PC-9 (cell line): ENCODE results near the gene RTP3. TPM values are rescaled to one million over a fixed set of nuclear protein-coding genes. Genes with fewer than 3 reads are reported as not detected.

Experiments used
- BruUV-seq: library from RNA; stranded (reverse); fragments of 400-500 nt; replicated peaks from 2 replicates; lab custom pipeline; 2021; lab: Mats Ljungman, UMichigan
- CTCF ChIA-PET: fragments of 300-600 bp; sonication (Branson Sonifier 250); formaldehyde crosslinking; loops from one replicate; lab custom pipeline; 2022; ENCODE audit warnings: antibody characterized with exemption; lab: Charles Lee
- POLR2A ChIA-PET: fragments of 300-600 bp; sonication (Branson Sonifier 250); formaldehyde crosslinking; loops from one replicate; lab custom pipeline; 2022; ENCODE audit warnings: antibody characterized with exemption; ENCODE audit not compliant: unreplicated experiment; lab: Charles Lee
- DNase-seq, 2 experiments: peaks; one replicate each; pipeline versions ENCODE4 v3.0.0 to v3.0.0-alpha.2; 2015 to 2022; ENCODE audit warnings: mixed read lengths in 1 of 2
- H2AFZ ChIP-seq: fragments of 200-600 bp; sonication (generic); 2 replicates; pipeline ENCODE4 v1.8.1; 2017; ENCODE audit warnings: antibody characterized with exemption
- H3F3A ChIP-seq: fragments of 200-600 bp; sonication (generic); 2 replicates; pipeline ENCODE4 v1.8.1; 2017; ENCODE audit warnings: antibody characterized with exemption, mild to moderate bottlenecking, low read depth; ENCODE audit not compliant: insufficient read depth
- H3K27ac ChIP-seq: fragments of 200-600 bp; sonication (generic); 2 replicates; pipeline ENCODE4 v1.6.1; 2016; ENCODE audit warnings: mixed run types
- H3K27me3 ChIP-seq: fragments of 200-600 bp; sonication (generic); 2 replicates; pipeline ENCODE4 v1.6.1; 2016; ENCODE audit warnings: low read depth, mixed run types; ENCODE audit not compliant: insufficient read depth
- H3K36me3 ChIP-seq: fragments of 200-600 bp; sonication (generic); 2 replicates; pipeline ENCODE4 v1.6.1; 2016; ENCODE audit warnings: low read depth, mixed run types
- H3K4me1 ChIP-seq: fragments of 200-600 bp; sonication (generic); replicated peaks from 2 replicates; pipeline ENCODE4 v1.6.1; 2016; ENCODE audit warnings: mixed run types; ENCODE audit not compliant: insufficient read depth
- H3K4me2 ChIP-seq: fragments of 200-600 bp; sonication (generic); 2 replicates; pipeline ENCODE4 v1.6.1; 2017; ENCODE audit warnings: mixed run types
- H3K4me3 ChIP-seq: fragments of 200-600 bp; sonication (generic); 2 replicates; pipeline ENCODE4 v1.6.1; 2016; ENCODE audit warnings: mixed run types
- H3K79me2 ChIP-seq: fragments of 200-600 bp; sonication (generic); 2 replicates; pipeline ENCODE4 v1.6.1; 2017; ENCODE audit warnings: low read depth, mixed run types
- H3K9me2 ChIP-seq: fragments of 200-600 bp; sonication (generic); 2 replicates; pipeline ENCODE4 v1.8.1; 2017; ENCODE audit warnings: mild to moderate bottlenecking; ENCODE audit not compliant: insufficient read depth
- H3K9me3 ChIP-seq: fragments of 200-600 bp; sonication (generic); 2 replicates; pipeline ENCODE4 v1.8.1; 2016; ENCODE audit warnings: low read depth; ENCODE audit not compliant: insufficient read depth
- H4K20me1 ChIP-seq: fragments of 200-600 bp; sonication (generic); 2 replicates; pipeline ENCODE4 v1.8.1; 2017; ENCODE audit not compliant: insufficient read depth
- CTCF ChIP-seq: fragments of 200-600 bp; sonication (generic); conservative IDR thresholded peaks from 2 replicates; pipeline ENCODE4 v1.6.1; 2017; ENCODE audit warnings: mixed run types, antibody characterized with exemption, mild to moderate bottlenecking, moderate library complexity
- EZH2 ChIP-seq: fragments of 200-600 bp; sonication (generic); IDR thresholded peaks from 2 replicates; pipeline ENCODE4 v1.8.0; 2017; ENCODE audit warnings: antibody characterized with exemption, low read depth
- intact Hi-C: fragments of 100-400 bp; cut with micrococcal nuclease; formaldehyde crosslinking; loops from one replicate; pipeline ENCODE4 v1.10.0; 2022; ENCODE audit not compliant: unreplicated experiment
- total RNA-seq: library from RNA; stranded (reverse); gene quantifications from 2 replicates; pipeline ENCODE4 v1.2.3, GENCODE V29; 2021

RTP3 gene
- total RNA-seq, 1 experiment from 2014 or later: not detected

DNA sequence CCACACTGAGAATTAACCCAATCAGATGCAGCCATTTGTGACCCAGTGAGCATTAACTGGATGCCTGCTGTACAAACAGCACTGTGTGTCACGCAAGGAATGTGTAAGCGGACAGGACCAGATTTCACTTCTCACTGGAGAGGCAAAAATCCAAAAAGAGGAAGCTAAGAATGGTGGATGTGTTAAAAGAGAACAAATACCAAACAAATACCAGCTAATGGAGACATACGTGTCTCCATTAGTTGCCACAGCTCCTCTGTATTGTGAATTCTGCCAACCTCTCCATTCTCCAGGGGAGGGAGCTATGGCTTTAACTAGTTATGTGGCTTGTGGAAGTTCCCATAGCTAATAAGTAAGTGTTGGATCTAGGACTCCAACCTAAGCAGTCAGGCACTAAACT, 35.7 kb upstream of the RTP3 start:
- Histone ChIP-seq H3K79me2 (no peaks in the 10 kb centered on the region), H3K9me3 (no peaks in the 10 kb centered on the region), H3K36me3 (no peaks in the 10 kb centered on the region), H3K4me3 (no peak overlapping the region), H2AFZ (no peak overlapping the region), H3K27ac (no peak overlapping the region), H3F3A (no peaks in the 10 kb centered on the region), H4K20me1 (no peaks in the 10 kb centered on the region), H3K4me1 (no peaks in the 10 kb centered on the region), H3K27me3 (no peaks in the 10 kb centered on the region), H3K9me2 (no peaks in the 10 kb centered on the region), H3K4me2 (no peak overlapping the region)
- DNase-seq: no peak
- ChIA-PET CTCF (interaction anchor here (1.1 to 1.7 kb wide), 2 partner anchors 12 to 447 kb away, joined by 3 to 5 read pairs; no protein-coding TSS in a partner anchor), POLR2A (interaction anchor here (0.6 to 0.7 kb wide), 2 partner anchors 12 to 15 kb away, joined by 4 to 5 read pairs; no protein-coding TSS in a partner anchor)
- no TSS peak for BruUV-seq
- TF ChIP-seq EZH2: no peak
- TF ChIP-seq CTCF: no peak
- intact Hi-C loops: no loop called here

- Histone ChIP-seq H3K9me2 (no peaks in the 10 kb centered on the region), H3K4me3 (no peak overlapping the region), H3K4me1 (no peaks in the 10 kb centered on the region), H3F3A (no peaks in the 10 kb centered on the region), H2AFZ (no peak overlapping the region), H3K27me3 (no peaks in the 10 kb centered on the region), H3K79me2 (no peaks in the 10 kb centered on the region), H3K9me3 (no peaks in the 10 kb centered on the region), H3K27ac (no peak overlapping the region), H3K4me2 (no peak overlapping the region), H3K36me3 (no peaks in the 10 kb centered on the region), H4K20me1 (no peaks in the 10 kb centered on the region)
- no TSS peak for BruUV-seq
- intact Hi-C loops: no loop called here
- DNase-seq: no peak
- POLR2A ChIA-PET: interaction anchor here (0.6 to 0.7 kb wide), 3 partner anchors 13 to 334 kb away, joined by 4 to 10 read pairs (median 5); no protein-coding TSS in a partner anchor
- no peak for TF ChIP-seq EZH2
- CTCF ChIA-PET: interaction anchor here (1.1 to 1.7 kb wide), 2 partner anchors 12 to 447 kb away, joined by 3 to 5 read pairs; no protein-coding TSS in a partner anchor
These were observed 35.3 kb upstream of the RTP3 start for GRCh38 chr3:46462511-46462910.

DNA sequence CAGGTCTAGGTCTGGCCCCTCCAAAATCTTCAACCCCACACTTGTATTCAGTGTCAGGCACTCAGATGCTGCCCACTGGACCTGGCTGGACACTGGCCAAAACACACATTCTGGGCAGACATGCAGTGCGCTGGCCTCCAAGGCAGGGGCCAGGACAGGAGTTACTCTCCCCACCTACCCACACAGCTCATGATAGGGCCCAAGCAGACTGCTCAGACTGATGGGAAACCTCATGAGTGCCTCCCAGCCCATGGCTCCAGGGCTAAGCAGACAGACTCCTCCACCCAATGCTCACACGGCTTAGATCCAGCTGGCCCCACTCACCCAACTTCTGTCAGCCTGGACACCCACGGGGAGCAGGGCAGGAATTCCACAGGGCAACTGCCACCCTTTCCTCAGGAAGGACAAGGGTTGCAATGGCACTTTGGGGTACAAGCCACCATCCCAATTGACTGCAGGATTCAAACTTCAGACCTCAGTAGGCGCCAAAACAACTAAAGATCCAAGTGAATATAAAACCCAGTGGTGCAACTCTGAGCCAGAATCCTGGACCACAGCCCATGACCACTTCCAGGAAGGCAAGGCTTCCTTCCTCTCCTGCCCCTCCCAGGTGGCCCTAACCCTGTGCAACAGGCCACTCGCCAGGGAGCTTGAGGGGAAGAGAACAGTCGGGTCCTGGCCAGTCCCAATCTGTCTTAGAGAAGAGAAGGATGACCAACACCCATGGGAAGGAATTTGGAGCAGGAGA, 34.5 kb upstream of the RTP3 start:
- H3K36me3 ChIP-seq: no peaks in the 10 kb centered on the region
- ChIA-PET CTCF (interaction anchor here (0.5 to 1.7 kb wide), 2 partner anchors 13 to 384 kb away, joined by 5 to 6 read pairs; no protein-coding TSS in a partner anchor), POLR2A (interaction anchor here (0.6 kb wide), 1 partner anchor 334 kb away, joined by 10 read pairs; no protein-coding TSS in a partner anchor)
- H3F3A ChIP-seq: no peaks in the 10 kb centered on the region
- H3K79me2 ChIP-seq: no peaks in the 10 kb centered on the region
- no TSS peak for BruUV-seq
- intact Hi-C loops: no loop called here
- no peak for TF ChIP-seq EZH2
- no peak overlapping the region for H2AFZ ChIP-seq
- no peaks in the 10 kb centered on the region for H3K4me1 ChIP-seq
- H4K20me1 ChIP-seq: no peaks in the 10 kb centered on the region
- DNase-seq: no peak
- H3K4me2 ChIP-seq: no peak overlapping the region
- H3K27me3 ChIP-seq: no peaks in the 10 kb centered on the region
- no peaks in the 10 kb centered on the region for H3K9me2 ChIP-seq
- H3K9me3 ChIP-seq: no peaks in the 10 kb centered on the region
- no peak overlapping the region for H3K4me3 ChIP-seq
- no peak overlapping the region for H3K27ac ChIP-seq

GRCh38 chr3:46463868-46464241, 33.9 kb upstream of the RTP3 start:
- H3K36me3 ChIP-seq: no peaks in the 10 kb centered on the region
- intact Hi-C loops: no loop called here
- H3K9me3 ChIP-seq: no peaks in the 10 kb centered on the region
- no peak overlapping the region for H3K4me3 ChIP-seq
- H3K4me1 ChIP-seq: no peaks in the 10 kb centered on the region
- H3K79me2 ChIP-seq: no peaks in the 10 kb centered on the region
- TF ChIP-seq EZH2: no peak
- no peak for TF ChIP-seq CTCF
- H3K9me2 ChIP-seq: no peaks in the 10 kb centered on the region
- ChIA-PET POLR2A (no interaction called here), CTCF (no interaction called here)
- H4K20me1 ChIP-seq: no peaks in the 10 kb centered on the region
- no peaks in the 10 kb centered on the region for H3F3A ChIP-seq
- H3K4me2 ChIP-seq: no peak overlapping the region
- DNase-seq: no peak
- no TSS peak for BruUV-seq
- no peak overlapping the region for H2AFZ ChIP-seq
- H3K27ac ChIP-seq: no peak overlapping the region
- H3K27me3 ChIP-seq: no peaks in the 10 kb centered on the region
